Sigmoid colon (tissue), 4 donors: ENCODE measurements around the gene FAS.

Experiments used
- EP300 ChIP-seq, 4 donors: sonication (generic); formaldehyde crosslinking; IDR thresholded peaks; one replicate each; pipeline ENCODE4 v1.6.1; 2017; ENCODE audit warnings: antibody characterized with exemption in 4 of 4
- TF ChIP-seq, protein P1 (sequence below), 4 experiments: fragments of 450-650 bp in 3 of 4; fragments of 200-600 bp in 1 of 4; IDR thresholded peaks; one replicate each; pipeline ENCODE4 v1.5.1; 2016 to 2019; ENCODE audit warnings: antibody characterized with exemption in 4 of 4, mild to moderate bottlenecking in 3 of 4, moderate library complexity in 2 of 4

DNA sequence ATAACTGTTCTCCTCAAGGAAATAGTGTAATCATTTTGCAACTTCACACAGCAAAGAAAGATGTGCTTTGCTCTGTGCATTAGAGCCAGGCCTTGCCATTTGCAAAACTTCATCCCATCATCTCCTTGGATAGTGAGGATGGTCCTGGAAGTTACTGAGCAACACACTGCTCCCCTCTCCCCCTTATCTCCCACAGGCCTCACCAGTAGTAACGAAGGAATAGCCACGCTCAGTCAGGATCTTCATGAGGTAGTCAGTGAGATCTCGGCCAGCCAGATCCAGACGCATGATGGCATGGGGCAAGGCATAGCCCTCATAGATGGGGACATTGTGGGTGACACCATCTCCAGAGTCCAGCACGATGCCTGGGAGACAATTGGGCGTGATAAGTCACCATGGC, 49.6 kb upstream of the FAS start:
- TF ChIP-seq, protein P1, sequence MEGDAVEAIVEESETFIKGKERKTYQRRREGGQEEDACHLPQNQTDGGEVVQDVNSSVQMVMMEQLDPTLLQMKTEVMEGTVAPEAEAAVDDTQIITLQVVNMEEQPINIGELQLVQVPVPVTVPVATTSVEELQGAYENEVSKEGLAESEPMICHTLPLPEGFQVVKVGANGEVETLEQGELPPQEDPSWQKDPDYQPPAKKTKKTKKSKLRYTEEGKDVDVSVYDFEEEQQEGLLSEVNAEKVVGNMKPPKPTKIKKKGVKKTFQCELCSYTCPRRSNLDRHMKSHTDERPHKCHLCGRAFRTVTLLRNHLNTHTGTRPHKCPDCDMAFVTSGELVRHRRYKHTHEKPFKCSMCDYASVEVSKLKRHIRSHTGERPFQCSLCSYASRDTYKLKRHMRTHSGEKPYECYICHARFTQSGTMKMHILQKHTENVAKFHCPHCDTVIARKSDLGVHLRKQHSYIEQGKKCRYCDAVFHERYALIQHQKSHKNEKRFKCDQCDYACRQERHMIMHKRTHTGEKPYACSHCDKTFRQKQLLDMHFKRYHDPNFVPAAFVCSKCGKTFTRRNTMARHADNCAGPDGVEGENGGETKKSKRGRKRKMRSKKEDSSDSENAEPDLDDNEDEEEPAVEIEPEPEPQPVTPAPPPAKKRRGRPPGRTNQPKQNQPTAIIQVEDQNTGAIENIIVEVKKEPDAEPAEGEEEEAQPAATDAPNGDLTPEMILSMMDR (IDR thresholded peaks at IDR 0.05) = no peak
- no peak for TF ChIP-seq EP300 (IDR thresholded peaks at IDR 0.05)
